CD8-positive, alpha-beta memory T cell (primary cell): Measurements from ENCODE around the gene GRID2. TPM values are rescaled to one million over a fixed set of nuclear protein-coding genes. Genes with fewer than 3 reads are reported as not detected.

ENCODE experiments used
- CTCF ChIA-PET: fragments of 350-600 bp; sonication (Branson Sonifier 250); formaldehyde crosslinking; loops from one replicate; lab custom pipeline; 2021; ENCODE audit warnings: antibody characterized with exemption; lab: Charles Lee
- POLR2A ChIA-PET: fragments of 350-600 bp; sonication (Branson Sonifier 250); formaldehyde crosslinking; loops from one replicate; lab custom pipeline; 2021; ENCODE audit warnings: antibody characterized with exemption; lab: Charles Lee
- DNase-seq, 5 donors: peaks; one replicate each; pipeline versions ENCODE4 v3.0.0 to v3.0.0-alpha.2; 2020 to 2022; ENCODE audit warnings: mixed read lengths in 1 of 5
- H3K27ac ChIP-seq: one replicate; pipeline ENCODE4 v1.7.0; 2013; ENCODE audit warnings: low read depth, mild to moderate bottlenecking, low read length, moderate library complexity
- H3K27me3 ChIP-seq: 2 replicates; pipeline ENCODE4 v1.7.0; 2013; ENCODE audit warnings: low read length, mild to moderate bottlenecking; ENCODE audit not compliant: insufficient read depth, poor library complexity, severe bottlenecking
- H3K36me3 ChIP-seq: 2 replicates; pipeline ENCODE4 v1.7.0; 2013; ENCODE audit warnings: mild to moderate bottlenecking, low read length, moderate library complexity; ENCODE audit not compliant: insufficient read depth
- H3K4me1 ChIP-seq: 2 replicates; pipeline ENCODE4 v1.7.0; 2013; ENCODE audit warnings: mild to moderate bottlenecking, low read length, moderate library complexity; ENCODE audit not compliant: insufficient read depth
- H3K4me3 ChIP-seq: 2 replicates; pipeline ENCODE4 v1.7.0; 2013; ENCODE audit warnings: mild to moderate bottlenecking, low read length
- H3K9me3 ChIP-seq: 2 replicates; pipeline ENCODE4 v1.7.0; 2013; ENCODE audit warnings: mild to moderate bottlenecking, low read length
- H3K27ac Mint-ChIP-seq, 8 donors: one replicate each; pipeline ENCODE4 v1.8.0; 2020 to 2021; ENCODE audit warnings: mixed read lengths in 8 of 8, mild to moderate bottlenecking in 6 of 8, inconsistent platforms in 3 of 8, moderate library complexity in 3 of 8
- H3K27me3 Mint-ChIP-seq, 2 donors: one replicate each; pipeline ENCODE4 v1.8.0; 2020 to 2021; ENCODE audit warnings: mixed read lengths in 2 of 2, mild to moderate bottlenecking in 1 of 2, moderate library complexity in 1 of 2
- H3K36me3 Mint-ChIP-seq, 3 donors: one replicate each; pipeline ENCODE4 v1.8.0; 2020 to 2021; ENCODE audit warnings: mixed read lengths in 3 of 3, inconsistent platforms in 1 of 3, mild to moderate bottlenecking in 1 of 3
- H3K4me1 Mint-ChIP-seq, 3 donors: one replicate each; pipeline ENCODE4 v1.8.0; 2020 to 2021; ENCODE audit warnings: mixed read lengths in 3 of 3, inconsistent platforms in 1 of 3, mild to moderate bottlenecking in 1 of 3
- H3K4me3 Mint-ChIP-seq, 7 donors: one replicate each; pipeline ENCODE4 v1.8.0; 2020 to 2021; ENCODE audit warnings: mixed read lengths in 7 of 7, mild to moderate bottlenecking in 6 of 7, moderate library complexity in 4 of 7, inconsistent platforms in 2 of 7
- H3K9me3 Mint-ChIP-seq, 5 donors: one replicate each; pipeline ENCODE4 v1.8.0; 2020 to 2022; ENCODE audit warnings: mixed read lengths in 5 of 5, mild to moderate bottlenecking in 3 of 5, moderate library complexity in 2 of 5, inconsistent platforms in 1 of 5
- polyA plus RNA-seq: library from polyadenylated mRNA; unstranded; fragments of 300-500 nt; fragmentation: Illumina TruSeq; gene quantifications from one replicate; pipeline ENCODE4 v1.2.3, GENCODE V29; 2021
- total RNA-seq, 2 experiments: library from RNA; stranded (reverse); gene quantifications; one replicate each; pipeline ENCODE4 v1.2.3, GENCODE V29; 2021

GRID2 gene
- total and polyA plus RNA-seq, 3 experiments from 2014 or later: not detected

DNA sequence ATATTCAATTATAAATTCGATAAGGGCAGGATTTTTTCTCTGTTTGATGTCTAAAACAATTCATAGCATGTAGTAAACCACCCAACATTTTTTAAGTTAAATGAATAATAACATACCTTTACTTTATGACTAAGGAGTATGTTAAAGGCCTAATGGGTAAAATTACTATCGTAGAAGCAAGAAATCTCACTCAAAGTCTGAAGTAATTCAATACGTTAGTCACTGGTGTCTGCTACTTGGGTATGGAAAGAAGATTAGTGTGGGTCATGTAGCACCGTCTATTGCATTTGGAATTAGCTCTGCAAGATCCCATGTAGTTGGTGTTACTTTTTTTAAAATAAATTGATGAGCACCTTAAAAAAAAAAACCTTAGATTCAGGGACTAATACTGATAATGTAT is 374.5 kb downstream of the GRID2 start:
- Histone ChIP-seq H3K9me3 (no peaks in the 10 kb centered on the region), H3K4me1 (no peaks in the 10 kb centered on the region), H3K4me3 (no peak overlapping the region), H3K36me3 (no peaks in the 10 kb centered on the region), H3K27ac (no peak overlapping the region), H3K27me3 (no peaks in the 10 kb centered on the region)
- Mint-ChIP-seq H3K4me1 (no peaks in the 10 kb centered on the region), H3K27me3 (no peaks in the 10 kb centered on the region), H3K27ac (no peak overlapping the region), H3K9me3 (peaks cover 9 to 25% (median 15%) of the 10 kb centered on the region in 5 donors), H3K36me3 (no peaks in the 10 kb centered on the region), H3K4me3 (no peak overlapping the region)
- ChIA-PET POLR2A (no interaction called here), CTCF (no interaction called here)
- no peak for DNase-seq

DNA sequence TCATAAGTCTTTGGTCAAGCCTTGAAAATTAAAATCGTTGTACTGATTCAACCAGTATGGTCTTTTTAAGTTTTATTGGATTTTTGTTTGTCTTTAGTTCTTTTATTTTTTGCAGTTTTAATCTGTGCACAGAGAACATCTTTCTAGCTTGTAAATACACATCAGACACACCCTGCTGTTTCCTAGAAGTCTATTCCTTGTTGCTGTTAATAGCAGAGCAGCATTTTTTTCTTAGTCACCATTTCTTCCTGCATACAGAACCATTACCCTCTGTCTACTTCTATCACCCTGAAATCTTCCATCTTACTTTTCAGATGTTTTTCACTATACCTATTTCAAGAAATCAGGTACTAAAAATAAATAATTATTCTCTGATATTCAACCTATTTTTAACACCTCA is 375.4 kb downstream of the GRID2 start:
- POLR2A ChIA-PET: no interaction called here
- H3K27ac ChIP-seq: no peak overlapping the region
- DNase-seq: no peak
- H3K36me3 Mint-ChIP-seq: no peaks in the 10 kb centered on the region
- no peaks in the 10 kb centered on the region for H3K27me3 Mint-ChIP-seq
- H3K9me3 Mint-ChIP-seq: peaks cover 9 to 22% (median 15%) of the 10 kb centered on the region in 5 donors
- no peaks in the 10 kb centered on the region for H3K36me3 ChIP-seq
- H3K27ac Mint-ChIP-seq: no peak overlapping the region
- H3K4me1 ChIP-seq: no peaks in the 10 kb centered on the region
- H3K9me3 ChIP-seq: no peaks in the 10 kb centered on the region
- H3K4me3 ChIP-seq: no peak overlapping the region
- no peaks in the 10 kb centered on the region for H3K27me3 ChIP-seq
- CTCF ChIA-PET: interaction anchor here (0.8 kb wide), 1 partner anchor 16 kb away, joined by 3 read pairs; no protein-coding TSS in a partner anchor
- H3K4me3 Mint-ChIP-seq: no peak overlapping the region
- no peaks in the 10 kb centered on the region for H3K4me1 Mint-ChIP-seq

DNA sequence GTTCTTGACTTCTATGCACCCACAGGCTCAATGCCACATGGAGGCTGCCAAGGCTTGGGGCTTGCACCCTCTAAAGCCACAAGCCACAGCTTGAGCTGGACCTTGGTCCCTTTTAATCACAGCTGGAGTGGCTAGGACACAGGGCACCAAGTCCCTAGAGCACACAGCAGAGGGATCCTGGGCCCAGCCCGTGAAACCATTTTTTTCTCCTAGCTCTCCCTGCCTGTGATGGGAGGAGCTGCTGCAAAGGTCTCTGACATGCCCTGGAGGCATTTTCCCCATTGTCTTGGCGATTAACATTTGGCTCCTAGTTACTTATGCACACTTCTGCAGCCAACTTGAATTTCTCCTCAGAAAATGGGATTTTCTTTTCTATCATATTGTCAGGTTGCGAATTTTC is 410.9 kb downstream of the GRID2 start:
- H3K4me1 ChIP-seq: no peaks in the 10 kb centered on the region
- H3K4me1 Mint-ChIP-seq: no peaks in the 10 kb centered on the region
- ChIA-PET CTCF (no interaction called here), POLR2A (no interaction called here)
- H3K27ac ChIP-seq: no peak overlapping the region
- DNase-seq: no peak
- H3K4me3 Mint-ChIP-seq: no peak overlapping the region
- H3K4me3 ChIP-seq: no peak overlapping the region
- no peaks in the 10 kb centered on the region for H3K27me3 Mint-ChIP-seq
- H3K9me3 ChIP-seq: no peaks in the 10 kb centered on the region
- H3K27ac Mint-ChIP-seq: no peak overlapping the region
- no peaks in the 10 kb centered on the region for H3K36me3 Mint-ChIP-seq
- no peaks in the 10 kb centered on the region for H3K27me3 ChIP-seq
- peaks cover 2 to 15% (median 9%) of the 10 kb centered on the region in 5 donors for H3K9me3 Mint-ChIP-seq
- H3K36me3 ChIP-seq: no peaks in the 10 kb centered on the region

DNA sequence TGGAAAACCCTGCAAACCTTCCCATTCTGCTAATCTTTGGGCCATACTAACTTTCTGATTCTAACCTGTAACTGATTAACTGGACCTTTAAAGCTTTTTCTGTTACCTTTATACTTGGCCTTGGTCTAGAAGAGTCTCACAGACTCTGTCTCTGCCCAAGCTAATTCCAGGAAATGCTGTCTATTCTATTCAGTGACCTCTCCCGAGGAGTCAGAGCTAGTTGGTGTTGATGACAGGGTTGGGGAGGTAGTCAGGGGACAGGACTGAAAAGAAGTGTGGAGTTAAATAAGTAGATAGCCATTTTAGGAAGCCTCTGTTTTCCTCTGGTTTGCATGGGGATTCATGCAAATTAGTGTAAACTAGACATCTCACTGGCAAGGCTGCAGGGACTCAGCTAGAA is 429.5 kb downstream of the GRID2 start:
- DNase-seq: no peak
- Mint-ChIP-seq H3K36me3 (no peaks in the 10 kb centered on the region), H3K27ac (no peak overlapping the region), H3K4me1 (no peaks in the 10 kb centered on the region), H3K27me3 (no peaks in the 10 kb centered on the region), H3K9me3 (peaks cover 0 to 8% (median 3%) of the 10 kb centered on the region in 5 donors), H3K4me3 (no peak overlapping the region)
- Histone ChIP-seq H3K27ac (no peak overlapping the region), H3K36me3 (no peaks in the 10 kb centered on the region), H3K9me3 (no peaks in the 10 kb centered on the region), H3K4me3 (no peak overlapping the region), H3K27me3 (no peaks in the 10 kb centered on the region), H3K4me1 (no peaks in the 10 kb centered on the region)
- ChIA-PET POLR2A (no interaction called here), CTCF (no interaction called here)

DNA sequence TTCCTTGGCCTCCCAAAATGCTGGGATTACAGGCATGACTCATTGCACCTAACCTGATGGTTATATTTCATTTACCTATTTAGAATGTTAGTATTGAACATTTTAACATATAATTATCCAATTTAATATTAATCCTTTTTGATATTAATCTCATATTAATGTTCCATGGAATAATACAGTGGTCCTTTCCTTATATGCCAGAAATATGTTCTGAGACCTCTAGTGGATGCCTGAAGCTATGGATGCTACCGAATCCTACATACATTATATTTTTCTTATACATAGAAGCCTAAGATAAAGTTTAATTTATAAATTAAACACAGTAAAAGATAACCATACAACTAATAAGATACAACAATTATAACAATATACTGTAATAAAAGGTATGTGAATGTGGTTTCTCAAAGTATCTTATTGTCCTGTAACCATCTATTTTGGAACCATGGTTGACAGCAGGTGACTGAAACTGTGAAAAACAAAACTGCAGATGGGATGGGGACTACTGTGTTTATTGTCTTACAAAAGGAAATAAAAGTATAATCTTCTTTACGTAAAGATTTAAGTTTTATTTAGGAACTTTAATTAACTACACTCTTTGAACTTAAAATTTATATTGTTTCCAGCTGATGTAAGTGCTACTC is 431.4 kb downstream of the GRID2 start:
- Mint-ChIP-seq H3K27me3 (no peaks in the 10 kb centered on the region), H3K4me1 (no peaks in the 10 kb centered on the region), H3K27ac (no peak overlapping the region), H3K9me3 (peaks cover 0 to 11% (median 5%) of the 10 kb centered on the region in 5 donors), H3K4me3 (no peak overlapping the region), H3K36me3 (no peaks in the 10 kb centered on the region)
- Histone ChIP-seq H3K27ac (no peak overlapping the region), H3K4me1 (no peaks in the 10 kb centered on the region), H3K36me3 (no peaks in the 10 kb centered on the region), H3K9me3 (no peaks in the 10 kb centered on the region), H3K27me3 (no peaks in the 10 kb centered on the region), H3K4me3 (no peak overlapping the region)
- CTCF ChIA-PET: no interaction called here
- POLR2A ChIA-PET: no interaction called here
- DNase-seq: no peak

DNA sequence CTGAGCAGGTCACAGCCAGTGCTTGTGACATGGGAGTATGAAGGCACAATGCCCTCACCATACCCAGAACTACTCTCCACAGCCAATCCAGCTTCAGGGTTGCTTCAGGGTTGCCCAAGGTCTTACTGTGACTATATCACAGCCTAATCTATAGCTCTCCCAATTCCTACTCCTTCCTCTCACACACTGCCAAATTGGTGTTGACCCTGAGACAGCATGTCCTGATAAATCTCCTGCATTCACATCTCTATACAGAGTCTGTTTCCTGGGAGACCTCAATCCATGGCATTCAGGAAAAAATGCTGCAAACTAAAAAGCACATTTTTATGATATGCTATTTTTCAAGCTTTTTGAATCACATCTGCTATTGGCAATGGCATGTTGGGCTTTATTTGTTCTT is 456.7 kb downstream of the GRID2 start:
- H3K9me3 Mint-ChIP-seq: peaks cover 4 to 12% (median 8%) of the 10 kb centered on the region in 5 donors
- H3K9me3 ChIP-seq: no peaks in the 10 kb centered on the region
- POLR2A ChIA-PET: no interaction called here
- no peak overlapping the region for H3K4me3 ChIP-seq
- no peak for DNase-seq
- no peaks in the 10 kb centered on the region for H3K27me3 Mint-ChIP-seq
- H3K27ac Mint-ChIP-seq: no peak overlapping the region
- no peaks in the 10 kb centered on the region for H3K36me3 ChIP-seq
- no peaks in the 10 kb centered on the region for H3K36me3 Mint-ChIP-seq
- H3K4me1 Mint-ChIP-seq: no peaks in the 10 kb centered on the region
- no peaks in the 10 kb centered on the region for H3K27me3 ChIP-seq
- H3K4me3 Mint-ChIP-seq: no peak overlapping the region
- CTCF ChIA-PET: no interaction called here
- no peaks in the 10 kb centered on the region for H3K4me1 ChIP-seq
- H3K27ac ChIP-seq: no peak overlapping the region

DNA sequence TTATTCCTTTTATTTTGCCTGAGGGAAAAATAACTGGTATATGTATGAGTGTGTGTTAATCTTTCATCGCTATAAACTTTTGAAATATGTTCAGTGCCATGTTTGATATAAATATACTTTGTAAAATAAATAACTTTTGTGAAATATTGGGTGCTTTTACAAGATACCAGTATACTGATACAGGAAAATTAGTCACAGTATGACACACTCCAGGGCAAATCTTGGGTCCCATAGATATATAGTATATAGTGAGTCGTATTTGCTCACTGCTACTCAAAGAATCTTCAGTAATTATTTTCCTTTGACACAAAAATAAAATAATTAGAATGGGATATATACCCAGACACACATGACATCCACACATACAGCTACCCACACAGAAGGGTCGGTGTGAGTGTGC is 472.3 kb downstream of the GRID2 start:
- H3K27ac ChIP-seq: no peak overlapping the region
- Mint-ChIP-seq H3K4me3 (no peak overlapping the region), H3K4me1 (no peaks in the 10 kb centered on the region), H3K9me3 (peaks cover 8 to 22% (median 9%) of the 10 kb centered on the region in 5 donors), H3K27ac (no peak overlapping the region), H3K36me3 (no peaks in the 10 kb centered on the region), H3K27me3 (no peaks in the 10 kb centered on the region)
- no peak overlapping the region for H3K4me3 ChIP-seq
- CTCF ChIA-PET: no interaction called here
- POLR2A ChIA-PET: no interaction called here
- DNase-seq: no peak
- no peaks in the 10 kb centered on the region for H3K27me3 ChIP-seq
- H3K36me3 ChIP-seq: no peaks in the 10 kb centered on the region
- H3K4me1 ChIP-seq: no peaks in the 10 kb centered on the region
- H3K9me3 ChIP-seq: no peaks in the 10 kb centered on the region

DNA sequence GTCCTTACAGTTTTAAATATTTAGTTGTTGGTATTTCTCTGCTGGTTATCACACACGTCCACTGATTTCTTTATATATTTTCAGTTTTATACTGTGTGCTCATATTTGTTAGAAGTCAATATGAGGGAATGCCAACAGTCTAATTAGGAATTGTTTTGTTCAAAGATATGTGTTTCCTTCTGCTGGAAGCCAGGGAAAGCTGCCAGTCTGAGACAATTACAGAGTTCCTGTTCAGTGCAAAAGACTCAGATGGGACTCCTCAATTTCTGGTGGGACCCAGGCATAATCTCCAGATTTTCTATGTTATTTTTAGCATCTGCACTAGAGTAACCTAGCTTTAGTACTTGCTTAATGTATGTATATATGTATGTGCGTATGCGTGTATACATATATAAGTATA is 486.0 kb downstream of the GRID2 start:
- CTCF ChIA-PET: no interaction called here

More for the DNA sequence above, 486.0 kb downstream of the GRID2 start:
- Mint-ChIP-seq H3K9me3 (peaks cover 4 to 9% (median 7%) of the 10 kb centered on the region in 5 donors), H3K27me3 (no peaks in the 10 kb centered on the region), H3K4me1 (no peaks in the 10 kb centered on the region), H3K36me3 (no peaks in the 10 kb centered on the region), H3K4me3 (no peak overlapping the region), H3K27ac (no peak overlapping the region)
- Histone ChIP-seq H3K36me3 (no peaks in the 10 kb centered on the region), H3K27ac (no peak overlapping the region), H3K9me3 (no peaks in the 10 kb centered on the region), H3K4me3 (no peak overlapping the region), H3K27me3 (no peaks in the 10 kb centered on the region), H3K4me1 (no peaks in the 10 kb centered on the region)
- no peak for DNase-seq
- POLR2A ChIA-PET: no interaction called here
